NOMO-1 treated with dmso at 0.1 percent for 144 hours (cell line): ENCODE measurements around the gene HM13.
"Not testable (repeated sequence)": the region's sequence is repeated elsewhere in the genome, so short reads cannot be mapped to it uniquely, and the experiment has no call there.

ENCODE experiments used
- DNase-seq: peaks from one replicate; lab custom pipeline; 2025; ENCODE audit not compliant: unreplicated experiment; lab: John Stamatoyannopoulos, UW

HM13 gene, protein sequence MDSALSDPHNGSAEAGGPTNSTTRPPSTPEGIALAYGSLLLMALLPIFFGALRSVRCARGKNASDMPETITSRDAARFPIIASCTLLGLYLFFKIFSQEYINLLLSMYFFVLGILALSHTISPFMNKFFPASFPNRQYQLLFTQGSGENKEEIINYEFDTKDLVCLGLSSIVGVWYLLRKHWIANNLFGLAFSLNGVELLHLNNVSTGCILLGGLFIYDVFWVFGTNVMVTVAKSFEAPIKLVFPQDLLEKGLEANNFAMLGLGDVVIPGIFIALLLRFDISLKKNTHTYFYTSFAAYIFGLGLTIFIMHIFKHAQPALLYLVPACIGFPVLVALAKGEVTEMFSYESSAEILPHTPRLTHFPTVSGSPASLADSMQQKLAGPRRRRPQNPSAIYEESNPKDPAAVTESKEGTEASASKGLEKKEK

DNA sequence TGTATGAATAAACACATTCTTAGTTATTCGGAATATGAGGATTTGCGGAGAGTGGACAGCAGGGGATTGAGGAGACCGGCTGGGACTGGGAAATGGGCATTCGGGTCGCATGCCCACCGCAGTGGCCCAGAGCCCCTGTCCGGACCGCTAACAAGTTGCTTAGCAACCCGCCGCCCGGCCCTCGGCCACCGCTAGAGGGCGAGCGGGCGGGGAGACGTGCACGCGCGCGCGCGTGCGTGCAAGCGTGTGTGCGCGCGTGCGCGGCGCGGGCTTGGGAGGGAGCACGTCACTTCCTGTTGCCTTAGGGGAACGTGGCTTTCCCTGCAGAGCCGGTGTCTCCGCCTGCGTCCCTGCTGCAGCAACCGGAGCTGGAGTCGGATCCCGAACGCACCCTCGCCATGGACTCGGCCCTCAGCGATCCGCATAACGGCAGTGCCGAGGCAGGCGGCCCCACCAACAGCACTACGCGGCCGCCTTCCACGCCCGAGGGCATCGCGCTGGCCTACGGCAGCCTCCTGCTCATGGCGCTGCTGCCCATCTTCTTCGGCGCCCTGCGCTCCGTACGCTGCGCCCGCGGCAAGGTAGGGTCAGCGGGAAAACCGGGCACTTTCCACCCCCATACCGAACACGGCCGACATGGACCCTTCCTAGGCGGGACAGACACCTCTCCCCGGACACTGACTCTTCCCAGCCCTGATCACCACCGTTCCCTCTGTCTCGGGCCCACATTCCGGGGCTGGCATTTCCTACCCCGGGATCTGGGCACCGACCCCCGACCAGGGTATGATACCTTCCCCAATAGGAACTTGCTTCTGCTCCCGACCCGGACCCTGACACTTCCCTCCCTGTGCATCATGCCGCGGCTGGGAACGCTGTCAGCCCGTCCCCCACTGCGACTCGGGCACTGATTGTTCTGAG is at the start of gene HM13:
HM13 (plus strand) TSS at position 289 of the 918 bp plus-strand sequence; CDS start at position 399, 110 bp downstream.
- DNase-seq, result peak; percentile 75

DNA sequence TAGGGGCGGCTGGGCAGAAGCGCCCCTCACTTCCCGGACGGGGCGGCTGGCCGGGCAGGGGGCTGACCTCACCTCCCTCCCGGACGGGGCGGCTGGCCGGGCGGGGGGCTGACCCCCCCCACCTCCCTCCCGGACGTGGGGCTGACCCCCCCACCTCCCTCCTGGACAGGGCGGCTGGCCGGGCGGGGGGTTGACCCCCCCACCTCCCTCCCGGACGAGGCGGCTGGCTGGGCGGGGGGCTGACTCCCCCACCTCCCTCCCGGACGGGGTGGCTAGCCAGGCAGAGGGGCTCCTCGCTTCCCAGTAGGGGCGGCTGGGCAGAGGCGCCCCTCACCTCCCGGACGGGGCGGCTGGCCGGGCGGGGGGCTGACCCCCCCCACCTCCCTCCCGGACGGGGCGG is 43.3 kb upstream of the HM13 start:
- DNase-seq, result not testable (repeated sequence)

DNA sequence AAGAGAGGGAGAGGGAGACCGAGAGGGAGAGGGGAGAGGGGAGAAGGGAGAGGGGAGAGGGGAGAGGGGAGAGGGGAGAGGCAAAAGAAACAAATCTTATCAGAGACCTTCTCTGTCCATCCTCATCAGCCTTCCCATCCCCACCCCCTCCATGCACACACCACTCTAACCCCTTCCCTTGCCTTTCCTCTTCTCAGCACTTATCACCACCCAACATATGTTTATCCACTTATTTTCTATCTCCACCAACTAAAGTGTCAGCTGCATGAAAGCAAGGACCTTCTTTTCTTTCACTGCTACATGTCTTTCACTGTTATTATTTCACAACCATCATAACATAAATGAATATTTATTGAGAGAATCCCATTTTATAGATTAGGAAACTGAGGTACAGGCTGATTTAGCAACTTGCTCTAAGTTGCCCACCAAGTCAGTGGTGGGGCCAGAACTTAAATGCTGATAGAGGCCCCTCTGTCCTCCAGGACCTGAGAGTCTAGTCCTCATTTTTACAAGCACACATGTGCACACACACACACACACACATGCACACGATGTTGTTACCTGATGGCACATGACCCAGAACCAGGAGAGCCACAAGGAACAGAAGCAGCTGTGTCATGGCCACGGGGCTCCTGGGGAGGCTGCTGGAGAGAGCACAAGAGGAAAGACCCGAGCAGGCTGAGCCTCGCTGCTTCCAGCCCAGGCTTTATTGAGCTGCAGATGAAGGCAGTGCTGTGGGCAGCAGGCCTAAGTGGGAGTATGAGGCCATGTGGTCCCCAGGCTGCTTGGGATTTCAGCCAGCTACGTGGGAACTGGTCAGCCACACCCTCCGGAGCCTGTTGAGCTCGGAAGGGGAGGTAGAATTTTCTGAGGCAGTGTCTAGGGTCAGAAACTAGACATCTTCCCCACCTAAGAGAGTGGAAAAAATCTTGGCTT is 41.6 kb upstream of the HM13 start:
- DNase-seq, result no peak

DNA sequence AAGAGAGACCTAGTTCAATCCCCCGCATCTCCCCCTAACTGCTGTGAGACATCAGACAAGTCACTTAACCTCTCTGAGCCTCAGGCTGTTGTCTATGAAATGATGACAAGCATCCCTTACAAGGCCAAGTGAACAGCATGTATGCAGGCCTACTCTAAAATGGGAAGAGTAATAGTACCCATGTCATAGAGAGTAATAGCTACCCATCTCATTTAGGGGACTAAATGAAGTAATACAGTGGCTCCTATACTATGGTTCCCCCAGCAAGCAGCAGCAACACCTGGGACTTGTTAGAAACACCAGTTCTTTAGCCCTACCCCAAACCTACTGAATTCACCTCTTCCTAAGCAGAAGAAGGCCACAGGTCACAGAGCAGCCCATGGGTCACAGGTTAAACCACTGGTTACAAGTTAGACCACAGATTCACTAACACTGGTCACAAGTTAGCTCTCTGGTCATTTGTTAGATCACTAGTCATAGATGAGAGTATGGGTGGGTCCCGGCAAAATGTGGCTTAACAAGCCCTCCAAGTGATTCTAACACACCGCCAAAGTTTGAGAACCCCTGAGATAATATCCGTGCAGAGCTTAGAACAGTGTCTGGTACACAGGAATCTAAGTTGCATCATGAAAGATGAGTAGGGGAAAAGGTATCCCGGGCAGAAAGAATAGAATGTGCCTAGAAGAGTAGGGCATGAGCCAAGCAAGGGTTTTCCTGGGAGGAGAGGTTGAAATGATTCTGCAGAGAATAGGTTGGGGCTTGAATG is 40.7 kb upstream of the HM13 start:
- DNase-seq, result no peak

DNA sequence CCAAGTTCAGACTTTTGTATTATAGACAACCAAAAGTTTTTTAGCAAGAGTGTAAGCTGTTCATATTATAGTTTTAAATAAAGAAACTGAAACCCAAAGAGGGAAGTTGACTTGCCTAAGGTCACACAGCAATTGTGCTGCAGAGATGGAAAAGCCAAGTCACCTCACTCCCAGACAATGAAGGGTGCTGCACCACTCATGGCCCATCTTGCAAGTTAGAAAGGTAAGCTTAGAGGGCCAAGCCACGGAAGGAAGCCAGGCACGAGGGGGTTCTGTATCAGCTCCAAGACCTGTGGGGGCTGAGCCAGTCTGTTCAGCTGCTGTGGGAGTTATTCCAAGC is 40.2 kb upstream of the HM13 start:
- no peak for DNase-seq

DNA sequence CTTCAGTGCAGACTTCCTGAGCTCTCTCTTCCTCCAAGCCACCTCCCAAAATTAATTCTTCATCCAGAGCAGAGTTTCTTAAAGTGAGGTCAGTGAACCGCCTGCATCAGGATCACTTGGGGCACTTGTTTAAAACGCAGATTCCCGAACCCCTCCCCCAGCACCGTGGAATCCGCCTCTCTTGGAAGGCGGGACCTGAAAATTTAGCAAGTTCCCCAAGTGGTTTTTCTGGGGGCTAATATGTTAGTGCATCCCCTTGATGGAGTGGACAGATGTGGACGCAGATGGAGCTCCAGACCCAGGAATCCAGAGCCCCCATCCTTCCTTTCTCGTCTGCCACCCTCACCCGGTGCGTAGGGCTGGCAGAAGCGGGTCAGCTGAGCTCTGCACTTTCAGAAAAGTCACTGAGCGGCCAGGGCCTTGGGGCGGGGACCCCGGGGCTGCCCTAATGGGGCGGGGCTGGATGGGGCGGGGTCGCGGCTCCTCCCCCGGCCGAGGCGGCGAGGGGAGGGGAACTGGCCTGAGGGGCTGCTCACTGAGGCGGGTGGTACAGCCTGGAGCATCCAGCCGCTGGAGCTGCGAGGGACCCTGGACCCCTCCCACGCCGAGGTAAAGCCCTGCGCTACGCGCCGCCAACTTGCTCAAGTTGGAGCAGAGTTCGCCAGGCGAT is 39.3 kb upstream of the HM13 start, which contains the start of the genes DEFB124 and REM1:
DEFB124 (minus strand) TSS at position 370 of the 670 bp plus-strand sequence. CDS start 2,114 bp downstream, outside the sequence.
REM1 (plus strand) TSS at position 531 of the 670 bp plus-strand sequence. CDS start 1,158 bp downstream, outside the sequence.
- DNase-seq, result no peak

DNA sequence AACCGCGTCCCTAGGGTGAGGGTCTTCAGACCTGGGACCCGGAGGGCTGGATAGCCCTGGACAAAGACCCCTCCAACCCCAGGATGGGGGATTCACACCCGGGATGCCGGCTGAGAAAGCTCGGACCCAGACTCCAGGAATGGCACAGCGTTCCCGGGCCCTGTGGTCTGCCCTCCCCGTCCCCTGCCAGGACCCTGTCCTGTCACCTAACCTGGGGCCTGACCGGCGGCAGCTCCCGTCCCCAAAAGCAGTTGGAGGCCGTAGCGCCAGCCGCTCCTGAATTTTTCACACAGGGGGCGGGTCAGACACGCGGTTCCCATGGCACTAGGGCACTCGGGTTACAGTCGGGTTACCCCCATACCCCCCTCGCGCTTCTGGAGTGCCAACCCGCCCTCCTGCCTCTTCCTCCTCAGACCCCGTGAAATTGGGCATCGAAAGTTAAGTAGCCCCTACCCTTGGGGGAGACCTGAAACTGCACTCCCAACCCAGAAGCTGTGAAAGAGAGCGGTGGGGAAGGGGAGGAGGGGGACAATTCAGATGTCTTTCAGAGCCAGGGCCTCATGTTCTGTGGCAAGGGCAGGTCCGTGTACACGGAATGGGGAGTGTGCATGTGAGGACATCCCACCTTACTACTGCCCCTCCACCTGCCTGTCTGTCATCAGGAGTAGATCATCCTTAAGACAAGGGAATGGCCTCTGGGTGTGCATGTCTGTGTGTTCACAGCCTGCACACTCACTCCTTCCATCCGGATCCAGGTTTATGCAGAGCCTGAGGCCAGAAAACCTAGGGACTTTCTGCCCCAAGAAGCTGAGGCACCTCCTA is 38.6 kb upstream of the HM13 start:
- no peak for DNase-seq

DNA sequence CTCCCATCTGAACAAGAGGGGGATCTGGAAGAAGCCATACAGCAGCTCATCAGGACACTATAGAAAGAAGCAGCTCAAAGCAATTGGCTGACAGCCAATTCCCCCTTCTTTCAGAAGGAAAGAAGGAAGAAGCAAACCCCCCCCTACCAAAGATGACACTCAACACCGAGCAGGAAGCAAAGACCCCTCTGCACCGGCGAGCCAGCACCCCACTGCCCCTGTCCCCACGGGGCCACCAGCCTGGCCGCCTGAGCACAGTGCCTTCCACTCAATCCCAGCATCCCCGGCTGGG is 38.0 kb upstream of the HM13 start:
- no peak for DNase-seq

DNA sequence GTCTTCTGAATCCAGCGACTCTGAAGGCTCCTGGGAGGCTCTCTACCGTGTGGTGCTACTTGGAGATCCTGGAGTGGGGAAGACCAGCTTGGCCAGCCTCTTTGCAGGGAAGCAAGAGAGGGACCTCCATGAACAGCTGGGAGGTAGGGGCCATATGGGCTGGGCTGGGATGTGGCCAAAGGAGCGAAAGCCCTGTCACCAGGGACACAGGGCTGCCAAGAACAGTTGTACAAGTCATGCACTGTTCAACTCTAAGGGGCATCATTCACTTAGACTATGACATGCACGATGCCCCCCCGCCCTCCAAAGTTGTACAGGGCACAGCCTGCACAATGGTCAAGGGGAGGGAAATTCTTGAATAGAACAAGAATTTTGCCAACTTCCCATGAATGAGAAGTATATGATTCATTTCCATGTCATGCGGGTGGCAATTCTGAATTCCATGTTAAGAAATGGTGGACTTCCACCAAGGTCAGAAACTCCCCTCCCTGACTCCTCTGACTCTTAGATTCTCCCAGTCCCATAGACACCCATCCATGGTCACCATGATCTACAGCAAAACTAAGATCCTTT is 37.5 kb upstream of the HM13 start:
- no peak for DNase-seq

DNA sequence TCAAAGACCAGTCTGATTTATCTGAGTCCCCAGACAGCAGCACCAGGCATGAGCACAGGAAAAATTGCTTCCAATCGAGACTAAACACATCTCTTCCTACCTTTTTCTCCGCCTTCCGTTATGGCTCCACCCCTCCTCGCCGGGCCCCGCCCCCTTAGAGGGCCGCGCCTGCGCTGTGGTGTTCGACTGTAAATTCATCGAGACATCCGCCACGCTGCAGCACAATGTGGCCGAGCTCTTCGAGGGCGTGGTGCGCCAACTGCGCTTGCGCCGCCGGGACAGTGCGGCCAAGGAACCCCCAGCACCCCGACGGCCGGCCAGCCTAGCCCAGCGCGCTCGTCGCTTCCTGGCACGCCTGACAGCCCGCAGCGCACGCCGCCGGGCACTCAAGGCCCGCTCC is 30.2 kb upstream of the HM13 start:
- no peak for DNase-seq

DNA sequence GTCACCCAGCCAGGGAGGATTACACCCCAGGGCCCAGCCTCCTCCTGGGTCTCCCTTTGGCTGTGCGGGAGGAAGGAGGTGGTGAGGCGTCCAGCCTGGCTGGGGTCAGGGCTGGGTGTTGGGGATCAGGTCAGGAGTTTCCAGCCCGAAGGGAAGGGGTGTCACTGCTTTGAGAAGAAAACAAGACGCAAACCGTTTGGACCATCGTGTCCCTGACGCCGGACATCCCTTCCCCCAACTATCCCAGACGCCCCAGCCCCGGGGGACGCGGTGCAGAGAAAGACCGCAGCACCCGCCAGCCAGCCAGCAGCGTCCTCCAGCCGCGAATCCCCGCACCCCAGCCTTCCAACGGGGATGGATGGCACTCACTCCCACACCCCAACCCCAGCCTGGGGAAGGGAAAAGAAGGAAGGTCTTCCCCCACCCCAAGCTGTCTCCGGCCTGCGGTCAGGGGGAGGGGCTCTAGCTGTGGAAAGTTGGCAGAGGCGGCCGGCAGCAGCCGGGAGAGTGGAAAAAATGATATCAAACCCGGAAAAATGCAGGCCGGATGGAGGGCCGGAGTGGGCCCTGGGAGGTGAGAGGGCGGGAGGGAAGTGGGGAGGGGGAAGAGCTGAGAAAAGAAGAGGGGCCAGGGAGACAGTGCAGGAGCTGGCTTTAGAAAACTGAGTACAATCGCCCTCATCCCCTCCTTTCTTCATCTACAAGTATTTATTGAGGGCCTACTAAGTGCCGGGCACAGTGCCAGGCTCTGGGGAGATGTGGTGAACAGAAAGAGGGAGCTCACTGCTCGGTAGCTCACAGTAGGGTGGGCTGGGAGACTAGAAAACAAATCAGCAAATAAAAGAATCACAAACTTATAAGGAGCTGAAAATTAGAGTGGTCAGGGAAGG is 28.5 kb upstream of the HM13 start:
- no peak for DNase-seq

DNA sequence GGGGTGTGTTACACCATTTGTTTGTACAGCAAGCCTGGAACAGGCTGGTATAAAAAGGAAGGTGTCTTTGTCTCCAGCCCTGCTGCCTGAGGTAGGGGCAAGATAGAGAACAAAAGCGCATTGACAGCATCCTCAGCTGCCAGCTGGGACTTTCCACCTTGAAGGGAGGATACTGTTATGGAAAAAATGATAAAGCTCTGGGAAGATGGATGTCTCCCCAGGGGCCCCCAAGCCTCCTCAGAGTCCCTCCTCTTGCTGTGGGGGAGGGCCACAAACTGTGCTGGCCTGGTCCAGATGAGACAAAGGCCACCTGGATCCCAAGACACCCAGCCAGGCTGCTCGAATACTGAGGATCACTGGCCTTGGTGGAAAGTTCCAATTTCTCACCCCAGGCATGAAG is 26.1 kb upstream of the HM13 start:
- DNase-seq, result no peak

DNA sequence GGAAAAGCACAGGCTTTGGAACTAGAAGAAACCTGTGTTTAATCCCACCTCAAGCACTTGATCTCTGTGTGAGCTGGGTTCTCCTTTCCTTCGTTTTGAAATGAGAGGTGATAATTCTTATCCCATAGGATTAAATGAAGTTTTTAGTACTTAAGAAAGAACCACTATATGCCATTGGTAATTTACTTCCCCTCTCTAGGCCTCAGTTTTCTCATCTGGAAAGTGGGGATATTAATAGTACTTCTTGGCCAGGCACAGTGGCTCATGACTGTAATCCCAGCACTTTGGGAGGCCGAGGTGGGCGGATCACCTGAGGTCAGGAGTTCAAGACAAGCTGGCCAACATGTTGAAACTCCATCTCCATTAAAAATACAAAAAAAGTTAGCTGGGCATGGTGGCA is 25.1 kb upstream of the HM13 start:
- DNase-seq, result no peak

DNA sequence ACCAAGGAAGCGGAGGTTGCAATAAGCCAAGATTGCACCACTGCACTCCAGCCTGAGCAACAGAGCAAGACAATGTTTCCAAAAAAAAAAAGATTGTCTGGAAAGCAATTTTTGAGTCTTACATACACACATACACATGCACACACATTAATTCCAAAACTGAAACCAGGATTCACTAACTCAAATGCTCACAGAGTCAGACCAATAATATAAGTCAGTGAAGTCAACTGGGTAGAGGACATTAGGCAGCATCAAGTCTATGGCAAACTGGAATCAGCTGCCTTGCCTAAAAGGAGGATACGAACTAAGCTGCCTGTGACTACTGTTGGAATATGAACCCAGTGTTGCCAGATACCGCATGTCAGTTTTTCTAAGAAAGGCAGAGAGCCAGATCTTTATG is 23.5 kb upstream of the HM13 start:
- DNase-seq, result no peak

DNA sequence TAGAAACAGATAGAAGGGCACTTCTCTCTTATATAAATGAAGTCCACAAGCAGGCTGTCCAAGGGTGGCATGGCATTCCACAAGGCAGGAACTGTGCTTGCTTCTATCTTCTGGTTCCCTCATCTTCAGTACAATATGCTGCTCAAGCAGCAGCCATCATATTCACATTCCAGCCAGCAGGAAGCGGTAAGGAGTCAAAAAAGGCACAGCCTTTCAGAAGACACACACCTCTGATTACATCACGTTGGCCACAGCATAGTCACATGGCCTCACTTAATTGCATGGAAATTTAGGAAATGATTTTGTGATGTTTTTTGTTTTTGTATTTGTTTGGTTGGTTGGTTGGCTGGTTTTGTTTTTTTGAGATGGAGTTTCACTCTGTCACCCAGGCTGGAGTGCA is 20.1 kb upstream of the HM13 start:
- DNase-seq, result no peak

DNA sequence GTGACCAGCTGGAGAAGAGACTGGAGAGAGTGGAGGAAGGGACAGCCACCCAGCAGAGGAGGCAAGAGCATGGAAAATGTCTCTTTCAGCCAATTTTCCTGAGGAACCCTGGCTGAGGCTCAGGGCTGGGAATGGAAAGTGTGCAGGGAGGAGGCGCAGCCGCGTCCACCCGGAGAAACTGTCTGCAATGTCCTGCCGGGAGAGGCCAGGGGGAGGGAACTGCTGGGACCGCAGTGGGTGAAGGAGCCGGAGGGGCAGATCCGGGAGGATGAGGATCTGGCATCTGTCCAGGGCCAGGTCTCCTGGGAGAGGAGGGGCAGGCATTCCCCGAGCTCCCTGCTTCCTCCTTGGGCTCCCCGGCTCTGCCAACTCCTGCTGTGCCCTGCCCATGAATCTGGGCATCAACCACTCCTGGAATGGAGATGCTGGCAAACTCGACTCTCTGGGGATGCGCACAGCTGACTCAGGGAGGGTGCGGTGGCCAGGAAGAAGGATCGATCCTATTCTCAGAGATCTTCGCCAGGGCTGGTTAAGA is 17.4 kb upstream of the HM13 start:
- no peak for DNase-seq

DNA sequence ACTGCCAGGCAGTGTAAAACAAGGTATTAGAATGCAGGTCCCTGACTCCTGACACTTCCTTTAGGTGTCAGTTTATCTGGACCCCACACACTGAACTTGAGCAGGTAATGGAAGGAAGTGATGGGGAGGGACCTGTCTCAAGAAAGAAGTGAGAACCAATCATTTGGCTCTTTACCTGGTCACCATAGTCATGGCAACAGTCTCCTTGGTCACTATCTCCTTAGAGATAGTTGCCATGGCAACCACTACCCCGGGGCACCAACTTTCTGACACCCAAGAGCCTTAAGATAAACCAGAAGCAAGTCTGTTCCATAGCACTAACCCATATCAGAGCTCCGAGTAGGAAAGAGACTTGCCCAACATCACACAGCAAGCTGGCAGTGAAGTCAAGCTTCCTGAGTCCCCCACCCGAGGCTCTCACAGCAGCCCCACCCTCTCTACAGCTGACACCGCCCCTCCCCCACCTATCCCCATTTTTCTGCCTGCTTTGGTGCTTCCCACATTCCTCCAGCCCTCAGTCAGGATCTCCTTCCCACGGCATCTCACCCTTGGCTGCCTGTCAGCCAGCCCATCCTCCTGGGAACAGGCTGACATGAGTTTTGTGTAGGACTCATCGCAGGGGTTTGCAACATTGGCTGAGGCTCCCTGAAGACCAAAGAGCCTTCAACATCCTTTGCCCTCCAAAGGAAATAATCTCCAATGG is 16.3 kb upstream of the HM13 start:
- no peak for DNase-seq
